ENCODE measurements around the gene MC3R. TPM values are rescaled to one million over a fixed set of nuclear protein-coding genes. Genes with fewer than 3 reads are reported as not detected.
A peak's percentile ranks its signal among the peaks of the same experiment; 100 is the strongest.

MC3R gene
- polyA plus RNA-seq (not detected in 2 replicates), polyA minus RNA-seq (not detected in 2 replicates)

GRCh38 chr20:56247954-56248782 is at the start of gene MC3R:
Gene MC3R, plus strand, starts transcription at chr20:56248732. Its CDS starts 112 bp downstream, at chr20:56248844.
- H3F3A ChIP-seq (ENCODE audit: insufficient read depth, low read length, poor library complexity, severe bottlenecking): no peaks in the 10 kb centered on the region
- no peaks in the 10 kb centered on the region for H3K27me3 ChIP-seq (ENCODE audit: insufficient read depth, low read depth, low read length)
- H3K9me3 ChIP-seq (ENCODE audit: low read length): no peaks in the 10 kb centered on the region
- H3K79me2 ChIP-seq (replicated peaks; ENCODE audit: insufficient read depth, low read length): no peaks in the 10 kb centered on the region
- no peak within 1 kb of the TSS for H3K4me2 ChIP-seq (ENCODE audit: low read length)
- H3K27ac ChIP-seq (ENCODE audit: low read length): no peak within 1 kb of the TSS
- H3K9me2 ChIP-seq (ENCODE audit: insufficient read depth, low read length): no peaks in the 10 kb centered on the region
- no peak within 1 kb of the TSS for H3K4me3 ChIP-seq (ENCODE audit: low read length)
- no peak within 1 kb of the TSS for H3K9ac ChIP-seq (ENCODE audit: low read length)
- TF ChIP-seq EP300 (conservative IDR thresholded peaks at IDR 0.05; ENCODE audit: poor library complexity, severe bottlenecking) (no peak), POLR2AphosphoS5 (IDR thresholded peaks at IDR 0.05) (no peak), EZH2 (IDR thresholded peaks at IDR 0.05; ENCODE audit: borderline replicate concordance, insufficient read depth, low read length, poor library complexity, severe bottlenecking) (no peak), REST (IDR thresholded peaks at IDR 0.05; ENCODE audit: borderline replicate concordance) (no peak), RAD21 (conservative IDR thresholded peaks at IDR 0.05) (peak; percentile 62), TAF1 (IDR thresholded peaks at IDR 0.05; ENCODE audit: low read depth) (no peak), CTCF (IDR thresholded peaks at IDR 0.05; ENCODE audit: poor library complexity, severe bottlenecking) (peak; percentile 74), MXI1 (conservative IDR thresholded peaks at IDR 0.05; ENCODE audit: poor library complexity, severe bottlenecking) (no peak), SMC3 (conservative IDR thresholded peaks at IDR 0.05; ENCODE audit: poor library complexity) (peak; percentile 65)
- H4K20me1 ChIP-seq (ENCODE audit: insufficient read depth): no peaks in the 10 kb centered on the region
- no peak within 1 kb of the TSS for H2AFZ ChIP-seq (ENCODE audit: low read depth, low read length)
- H3K36me3 ChIP-seq (ENCODE audit: insufficient read depth, low read length): no peaks in the 10 kb centered on the region

GRCh38 chr20:56200456-56200855 is 48.1 kb upstream of the MC3R start:
- Histone ChIP-seq H3K9me3 (ENCODE audit: low read length) (peaks cover 8% of the 10 kb centered on the region), H3K9ac (ENCODE audit: low read length) (no peak overlapping the region), H2AFZ (ENCODE audit: low read depth, low read length) (no peak overlapping the region), H4K20me1 (ENCODE audit: insufficient read depth) (no peaks in the 10 kb centered on the region), H3K4me2 (ENCODE audit: low read length) (no peak overlapping the region), H3K27me3 (ENCODE audit: insufficient read depth, low read depth, low read length) (no peaks in the 10 kb centered on the region), H3F3A (ENCODE audit: insufficient read depth, low read length, poor library complexity, severe bottlenecking) (no peaks in the 10 kb centered on the region), H3K27ac (ENCODE audit: low read length) (no peak overlapping the region), H3K36me3 (ENCODE audit: insufficient read depth, low read length) (no peaks in the 10 kb centered on the region), H3K79me2 (replicated peaks; ENCODE audit: insufficient read depth, low read length) (no peaks in the 10 kb centered on the region), H3K9me2 (ENCODE audit: insufficient read depth, low read length) (no peaks in the 10 kb centered on the region), H3K4me3 (ENCODE audit: low read length) (no peak overlapping the region)
- TF ChIP-seq SMC3 (conservative IDR thresholded peaks at IDR 0.05; ENCODE audit: poor library complexity) (no peak), EZH2 (IDR thresholded peaks at IDR 0.05; ENCODE audit: borderline replicate concordance, insufficient read depth, low read length, poor library complexity, severe bottlenecking) (no peak), CTCF (IDR thresholded peaks at IDR 0.05; ENCODE audit: poor library complexity, severe bottlenecking) (peak; percentile 16), EP300 (conservative IDR thresholded peaks at IDR 0.05; ENCODE audit: poor library complexity, severe bottlenecking) (no peak), TAF1 (IDR thresholded peaks at IDR 0.05; ENCODE audit: low read depth) (no peak), REST (IDR thresholded peaks at IDR 0.05; ENCODE audit: borderline replicate concordance) (no peak), RAD21 (conservative IDR thresholded peaks at IDR 0.05) (no peak), MXI1 (conservative IDR thresholded peaks at IDR 0.05; ENCODE audit: poor library complexity, severe bottlenecking) (no peak), POLR2AphosphoS5 (IDR thresholded peaks at IDR 0.05) (no peak)

Data from neural cell (in vitro differentiated cells).